GM21447 (cell line): ENCODE results near the gene TRAK2.

ENCODE experiments used
- ATAC-seq: cut with Tn5 transposase; IDR thresholded peaks from one replicate; pipeline ENCODE4 v1.9.1; 2021; ENCODE audit not compliant: unreplicated experiment

TRAK2 gene

DNA sequence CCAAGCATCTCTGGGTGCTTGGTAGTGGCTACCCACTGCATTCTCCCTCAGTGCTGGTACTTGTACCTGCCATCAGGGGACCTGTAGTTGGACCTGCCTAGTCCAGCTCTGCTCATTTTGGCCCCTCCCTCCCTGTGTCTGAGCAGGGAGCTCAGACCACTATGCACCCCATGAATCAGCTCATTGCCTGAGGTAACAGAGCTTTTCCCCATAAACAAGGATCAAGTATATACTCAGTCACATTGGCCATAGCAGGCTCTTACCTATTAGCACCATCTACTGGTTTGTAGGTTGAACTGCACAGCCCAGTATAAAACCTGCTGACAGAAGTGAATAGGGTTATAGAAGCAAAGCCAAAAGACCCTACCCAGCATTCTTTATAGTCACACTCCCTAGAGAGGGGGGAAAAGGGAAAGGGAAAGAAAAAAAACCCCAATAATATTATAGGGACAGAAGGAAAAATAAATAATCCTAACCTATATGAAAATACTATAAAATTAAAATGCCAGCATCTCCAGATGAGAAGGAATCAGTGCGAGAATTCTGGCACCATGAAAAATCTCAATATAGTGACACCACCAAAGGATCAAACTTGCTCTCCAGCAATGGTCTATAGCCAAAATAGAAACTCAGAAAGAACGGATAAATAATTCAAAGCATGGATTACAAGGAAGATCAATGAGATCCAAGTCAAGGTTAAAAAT is 87.2 kb downstream of the TRAK2 start:
- ATAC-seq, result peak; percentile 69

- no peak for ATAC-seq
Measured at GRCh38 chr2:201362396-201362795, 88.9 kb downstream of the TRAK2 start.

GRCh38 chr2:201361078-201361733 is 90.1 kb downstream of the TRAK2 start:
- ATAC-seq, result no peak

DNA sequence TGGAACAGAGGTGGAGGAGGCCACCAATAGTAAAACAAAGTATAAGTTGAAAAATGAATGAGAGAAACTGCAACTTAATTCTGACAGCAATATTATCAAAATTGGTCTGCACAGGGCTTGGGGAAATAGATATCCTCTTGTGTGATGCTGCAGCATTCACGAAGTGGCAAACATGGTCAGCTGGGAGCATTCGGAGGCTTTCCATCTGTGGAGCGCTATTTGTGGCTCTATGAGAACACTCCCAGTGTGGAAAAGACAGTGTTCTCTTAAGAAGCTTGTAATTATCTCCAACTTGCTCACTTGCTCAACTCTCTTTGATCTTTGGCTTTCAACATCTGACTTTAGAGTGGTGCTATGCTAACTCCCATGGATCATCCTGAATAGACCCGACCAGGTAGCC is 91.0 kb downstream of the TRAK2 start:
- no peak for ATAC-seq

GRCh38 chr2:201358684-201359083 is 92.6 kb downstream of the TRAK2 start:
- no peak for ATAC-seq

GRCh38 chr2:201357221-201357620 is 94.0 kb downstream of the TRAK2 start, which contains the start of gene FLACC1:
Gene FLACC1 (minus strand): TSS chr2:201357345. CDS start chr2:201351404, 5,941 bp downstream.
- no peak for ATAC-seq

DNA sequence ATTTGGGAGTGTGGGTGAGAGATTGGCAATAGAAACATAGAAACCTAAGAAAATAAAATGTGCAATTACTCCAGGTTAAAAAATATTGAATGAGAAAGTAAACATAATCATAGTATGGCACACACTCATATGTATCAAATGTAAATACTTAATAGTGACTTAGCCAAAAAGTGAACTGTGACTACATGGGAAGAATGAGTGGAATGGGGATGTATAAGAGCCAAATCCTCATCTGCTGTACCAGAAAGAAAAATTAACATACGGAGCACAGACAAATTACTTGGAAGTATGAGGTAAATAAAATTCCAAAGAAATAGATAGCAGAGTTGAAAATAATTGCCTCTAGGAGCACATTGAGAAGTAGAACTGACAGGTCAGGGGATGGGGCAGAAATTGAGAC is 98.1 kb downstream of the TRAK2 start:
- ATAC-seq, result no peak

- ATAC-seq, result no peak
Measured at GRCh38 chr2:201350879-201351278, 100.4 kb downstream of the TRAK2 start.

GRCh38 chr2:201349601-201350000 is 101.7 kb downstream of the TRAK2 start:
- no peak for ATAC-seq

DNA sequence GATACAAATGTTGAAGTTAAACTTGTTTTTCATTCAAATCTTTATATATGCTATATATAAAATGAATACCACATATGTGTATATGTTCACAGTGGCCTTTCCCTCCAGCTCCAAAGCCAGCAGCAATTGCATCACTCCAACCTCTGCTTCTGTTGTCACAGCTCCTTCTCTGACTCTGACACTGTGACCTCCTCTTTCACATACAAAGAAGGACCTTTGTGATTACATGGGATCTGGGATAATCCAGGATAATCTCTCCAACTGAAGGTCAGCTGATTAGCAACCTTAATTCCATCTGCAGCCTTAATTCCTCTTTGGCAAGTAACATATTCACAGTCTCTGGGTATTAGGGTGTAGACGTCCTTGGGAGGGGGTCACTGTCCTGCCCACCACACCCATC is 102.5 kb downstream of the TRAK2 start:
- ATAC-seq, result no peak

- no peak for ATAC-seq
Measured at GRCh38 chr2:201347138-201347537, 104.1 kb downstream of the TRAK2 start.

DNA sequence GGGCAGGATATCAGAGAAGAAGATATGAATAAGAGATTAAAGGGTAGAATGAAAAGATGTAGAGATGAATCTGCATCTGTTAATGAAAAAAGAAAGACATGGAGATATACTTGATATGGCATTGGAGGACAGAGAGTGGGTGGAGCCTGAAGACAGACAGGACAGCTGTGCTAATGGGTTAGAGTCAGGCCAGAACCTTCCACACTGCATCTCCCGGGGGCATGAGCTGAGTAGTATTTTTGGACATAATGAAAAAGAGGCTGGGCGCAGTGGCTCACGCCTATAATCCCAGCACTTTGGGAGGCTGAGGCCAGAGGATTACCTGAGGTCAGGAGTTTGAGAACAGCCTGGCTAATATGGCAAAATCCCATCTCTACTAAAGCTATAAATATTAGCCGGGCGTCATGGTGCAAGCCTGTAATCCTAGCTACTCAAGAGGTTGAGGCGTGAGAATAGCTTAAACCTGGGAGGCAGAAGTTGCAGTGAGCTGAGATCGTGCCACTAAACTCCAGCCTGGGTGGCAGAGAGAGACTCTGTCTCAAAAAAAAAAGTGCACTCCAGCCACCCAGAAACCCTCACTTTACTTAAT is 105.5 kb downstream of the TRAK2 start:
- ATAC-seq, result no peak

- peak; percentile 76 for ATAC-seq
Measured at GRCh38 chr2:201344663-201345366, 106.4 kb downstream of the TRAK2 start.

DNA sequence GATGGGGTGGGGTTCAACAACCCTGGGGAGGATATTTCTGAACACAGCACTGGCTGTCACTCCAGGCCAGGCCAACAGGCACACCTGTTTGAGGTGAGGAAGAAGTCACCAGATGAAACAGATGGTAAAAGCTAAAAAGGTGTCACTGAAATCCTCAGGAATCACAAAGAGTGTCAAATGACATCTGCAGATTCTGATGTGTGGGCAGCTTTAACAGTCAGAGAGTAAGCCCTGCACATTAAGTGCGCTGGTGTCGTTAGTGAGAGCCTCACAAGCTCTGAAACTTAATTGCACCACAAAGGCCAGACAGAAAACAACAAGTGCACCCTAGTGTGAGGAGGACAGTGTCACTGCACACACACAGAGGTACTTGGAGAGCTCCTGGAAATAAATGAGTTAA is 107.7 kb downstream of the TRAK2 start:
- ATAC-seq, result no peak

DNA sequence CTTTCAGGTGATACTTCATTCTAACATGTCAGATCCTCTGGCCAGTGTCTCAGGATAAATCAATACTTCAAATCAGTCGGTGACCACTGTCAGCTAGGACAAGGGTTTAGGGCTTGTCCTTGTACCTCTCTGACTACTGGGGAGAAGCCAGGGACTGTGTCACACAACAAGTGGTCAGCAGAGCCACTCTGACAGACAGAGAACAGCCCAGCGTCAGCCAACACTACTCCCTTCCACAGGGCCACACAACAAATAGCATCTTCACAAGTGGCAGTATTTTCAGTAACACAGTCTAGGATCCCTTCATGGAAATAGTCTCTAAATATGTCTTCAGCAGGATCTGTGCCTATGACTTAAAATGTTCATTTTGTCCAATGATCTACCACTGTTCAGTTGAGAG is 108.3 kb downstream of the TRAK2 start:
- ATAC-seq, result no peak

DNA sequence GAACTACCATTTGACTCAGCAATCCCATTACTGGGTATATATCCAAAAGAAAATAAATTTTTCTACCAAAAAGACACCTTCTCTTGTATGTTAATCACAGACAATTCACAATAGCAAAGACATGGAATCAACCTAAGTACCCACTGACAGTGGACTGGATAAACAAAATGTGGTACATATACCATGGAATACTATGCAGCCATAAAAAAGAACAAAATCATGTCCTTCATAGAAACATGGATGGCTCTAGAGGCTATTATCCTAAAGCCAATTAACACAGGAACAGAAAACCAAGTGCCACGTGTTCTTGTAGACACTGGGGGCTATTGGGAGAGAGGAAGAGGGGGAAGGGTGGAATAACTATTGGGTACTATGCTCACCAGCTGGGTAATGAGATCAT is 121.8 kb downstream of the TRAK2 start:
- no peak for ATAC-seq

GRCh38 chr2:201327678-201328077 is 123.6 kb downstream of the TRAK2 start:
- no peak for ATAC-seq
